Rectal smooth muscle tissue (tissue), 1 donor: ENCODE results near the gene CCNYL1.
"Not testable (repeated sequence)": the region's sequence is repeated elsewhere in the genome, so short reads cannot be mapped to it uniquely, and the experiment has no call there.

Source experiments
- H3K27ac ChIP-seq: one replicate; pipeline ENCODE4 v1.7.0; 2013; ENCODE audit warnings: low read depth, low read length, inconsistent platforms
- H3K27me3 ChIP-seq: one replicate; pipeline ENCODE4 v1.7.0; 2013; ENCODE audit warnings: low read length; ENCODE audit not compliant: control insufficient read depth, insufficient read depth
- H3K36me3 ChIP-seq: one replicate; pipeline ENCODE4 v1.7.0; 2013; ENCODE audit warnings: low read length; ENCODE audit not compliant: control insufficient read depth, insufficient read depth
- H3K4me1 ChIP-seq: one replicate; pipeline ENCODE4 v1.7.0; 2013; ENCODE audit warnings: low read length; ENCODE audit not compliant: control insufficient read depth, insufficient read depth
- H3K4me3 ChIP-seq: one replicate; pipeline ENCODE4 v1.7.0; 2013; ENCODE audit warnings: low read length
- H3K9ac ChIP-seq: one replicate; pipeline ENCODE4 v1.7.0; 2013; ENCODE audit warnings: low read length

Gene CCNYL1

DNA sequence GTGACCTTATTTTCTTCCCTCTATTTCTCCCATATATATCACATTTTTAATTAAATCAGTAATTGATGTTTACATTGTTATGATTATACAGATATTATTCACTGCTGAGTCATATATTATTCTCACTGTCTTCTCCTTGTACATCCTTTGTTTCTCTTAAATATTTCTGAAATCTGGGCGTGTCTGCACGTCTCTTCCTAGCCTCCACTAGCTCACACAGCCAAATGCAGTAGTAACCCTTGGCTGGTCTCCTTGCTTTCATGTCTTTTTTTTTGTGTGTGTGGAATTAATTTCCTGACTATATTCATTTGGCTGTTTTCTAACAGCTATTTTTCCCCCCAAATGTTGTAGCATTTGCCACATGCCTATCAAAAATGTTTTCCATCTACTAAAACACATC, 15.8 kb downstream of the CCNYL1 start:
- no peaks in the 10 kb centered on the region for H3K4me1 ChIP-seq
- H3K4me3 ChIP-seq: no peak overlapping the region
- H3K36me3 ChIP-seq: no peaks in the 10 kb centered on the region
- no peaks in the 10 kb centered on the region for H3K27me3 ChIP-seq
- H3K9ac ChIP-seq: no peak overlapping the region
- no peak overlapping the region for H3K27ac ChIP-seq

DNA sequence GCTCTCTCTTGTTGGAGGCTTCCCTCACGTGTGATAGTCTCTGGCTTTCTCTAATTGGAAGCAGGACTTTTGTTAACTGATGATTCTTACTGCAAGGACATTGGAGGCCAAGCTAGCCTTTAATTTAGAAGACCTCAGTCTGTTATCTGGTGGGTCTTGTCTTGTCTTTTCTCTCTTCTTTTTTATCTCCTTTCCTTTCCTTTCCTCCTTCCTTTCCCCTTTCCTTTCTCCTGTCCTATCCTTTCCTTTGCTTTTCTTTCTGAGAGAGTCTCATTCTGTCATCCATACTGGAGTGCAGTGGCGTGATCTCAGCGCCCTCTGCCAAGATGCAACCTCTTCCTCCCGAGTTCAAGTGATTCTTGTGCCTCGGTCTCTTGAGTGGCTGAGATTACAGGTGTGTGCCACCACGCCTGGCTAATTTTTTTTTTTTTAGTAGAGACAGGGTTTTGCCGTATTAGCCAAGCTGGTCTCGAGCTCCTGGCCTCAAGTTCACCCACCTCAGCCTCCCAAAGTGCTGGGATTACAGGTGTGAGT, 18.1 kb downstream of the CCNYL1 start:
- no peaks in the 10 kb centered on the region for H3K36me3 ChIP-seq
- H3K4me1 ChIP-seq: no peaks in the 10 kb centered on the region
- H3K27me3 ChIP-seq: no peaks in the 10 kb centered on the region
- H3K4me3 ChIP-seq: no peak overlapping the region
- no peak overlapping the region for H3K9ac ChIP-seq
- no peak overlapping the region for H3K27ac ChIP-seq

DNA sequence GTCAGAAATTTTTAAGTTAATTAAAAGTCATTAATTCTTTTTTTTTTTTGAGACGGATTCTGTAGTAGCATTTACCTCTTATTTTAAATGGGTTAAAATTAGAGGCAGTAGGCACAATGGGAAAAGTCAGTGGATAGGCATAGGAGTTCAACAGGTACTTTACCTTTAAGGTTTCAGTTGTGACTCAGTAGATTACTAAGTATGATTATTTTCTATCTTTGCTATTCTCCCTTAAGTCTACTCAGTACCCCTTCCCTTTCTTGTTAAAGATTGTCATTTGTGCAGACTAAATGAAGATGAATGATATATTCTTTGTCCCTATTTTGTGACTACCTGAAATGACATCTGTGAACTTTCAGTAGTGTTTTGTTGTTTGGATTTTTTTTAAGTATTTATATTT, 19.7 kb downstream of the CCNYL1 start:
- H3K4me3 ChIP-seq: no peak overlapping the region
- no peaks in the 10 kb centered on the region for H3K36me3 ChIP-seq
- no peak overlapping the region for H3K27ac ChIP-seq
- no peaks in the 10 kb centered on the region for H3K4me1 ChIP-seq
- no peaks in the 10 kb centered on the region for H3K27me3 ChIP-seq
- H3K9ac ChIP-seq: no peak overlapping the region

DNA sequence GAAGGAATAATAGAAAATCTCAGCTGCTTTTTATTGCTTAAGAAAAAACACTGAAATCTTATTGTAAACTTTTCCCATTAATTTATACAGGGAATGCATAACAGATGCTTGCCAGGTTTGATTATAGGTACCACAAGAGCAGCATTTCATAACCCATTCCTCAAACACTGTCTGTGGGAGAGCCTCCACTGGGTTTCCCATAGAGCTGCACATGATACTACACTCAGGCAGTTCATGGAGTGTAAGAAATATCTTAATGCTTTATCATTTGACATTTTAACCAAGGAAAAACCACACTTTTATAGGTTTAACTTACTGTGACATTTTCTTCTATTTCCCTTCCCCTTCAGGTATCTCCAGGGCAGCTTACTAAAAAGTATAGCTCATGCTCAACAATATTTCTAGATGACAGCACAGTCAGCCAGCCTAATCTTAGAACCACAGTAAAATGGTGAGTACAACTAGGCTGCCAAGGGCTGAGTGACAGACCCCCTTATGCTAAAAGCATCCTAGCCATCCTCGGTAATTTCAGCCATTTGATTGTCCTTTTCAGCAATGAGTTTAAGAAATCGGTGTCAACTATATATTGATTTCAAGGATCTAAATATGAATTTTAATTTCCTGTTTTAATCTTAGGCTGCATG, 22.3 kb downstream of the CCNYL1 start:
- Histone ChIP-seq H3K27ac (no peak overlapping the region), H3K36me3 (no peaks in the 10 kb centered on the region), H3K4me1 (no peaks in the 10 kb centered on the region), H3K9ac (no peak overlapping the region), H3K27me3 (no peaks in the 10 kb centered on the region), H3K4me3 (no peak overlapping the region)

GRCh38 chr2:207734264-207734635, 22.8 kb downstream of the CCNYL1 start:
- Histone ChIP-seq H3K9ac (no peak overlapping the region), H3K4me1 (no peaks in the 10 kb centered on the region), H3K4me3 (no peak overlapping the region), H3K36me3 (no peaks in the 10 kb centered on the region), H3K27me3 (no peaks in the 10 kb centered on the region), H3K27ac (no peak overlapping the region)

DNA sequence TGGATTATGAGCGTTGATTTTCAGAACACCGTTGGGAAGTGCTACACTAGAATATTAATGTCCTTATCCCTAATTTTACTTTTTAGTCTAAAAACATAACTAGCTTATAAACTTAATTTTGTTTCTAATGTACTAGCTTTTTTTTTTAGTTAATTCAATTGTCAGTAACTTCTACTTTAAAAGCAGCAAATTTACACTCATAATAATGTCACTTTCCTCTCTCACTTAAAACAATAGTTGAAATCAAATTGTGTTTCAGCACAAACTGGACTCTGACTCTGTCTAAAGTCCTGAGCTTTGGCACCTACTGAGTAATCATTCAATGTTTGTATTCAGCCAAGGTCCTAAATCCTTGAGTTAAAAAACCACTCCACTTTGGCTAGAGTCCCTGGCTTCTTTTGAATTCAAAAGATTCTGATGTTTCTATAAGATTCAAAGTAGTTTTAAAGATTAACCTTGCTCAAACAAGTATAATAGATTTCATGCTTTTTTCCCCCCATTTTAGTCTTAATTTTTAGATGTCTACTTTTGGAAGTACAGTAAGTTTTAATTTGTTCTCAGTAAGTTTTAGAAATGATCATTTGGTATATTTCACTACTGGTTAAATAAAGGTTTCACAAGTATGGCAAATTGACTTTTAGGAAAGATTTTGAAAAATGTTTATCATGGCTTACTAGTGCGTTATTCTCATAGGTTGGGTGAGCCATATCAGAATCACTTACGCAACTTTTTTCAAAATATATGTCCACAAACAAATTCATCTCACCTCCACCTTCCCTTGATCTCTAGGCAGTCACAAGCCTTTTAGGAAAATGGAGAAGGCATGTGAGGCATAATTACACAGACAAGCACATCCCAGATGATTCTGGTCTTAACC, 23.4 kb downstream of the CCNYL1 start:
- no peak overlapping the region for H3K4me3 ChIP-seq
- no peak overlapping the region for H3K9ac ChIP-seq
- H3K27me3 ChIP-seq: no peaks in the 10 kb centered on the region
- H3K27ac ChIP-seq: no peak overlapping the region
- H3K4me1 ChIP-seq: no peaks in the 10 kb centered on the region
- H3K36me3 ChIP-seq: no peaks in the 10 kb centered on the region

DNA sequence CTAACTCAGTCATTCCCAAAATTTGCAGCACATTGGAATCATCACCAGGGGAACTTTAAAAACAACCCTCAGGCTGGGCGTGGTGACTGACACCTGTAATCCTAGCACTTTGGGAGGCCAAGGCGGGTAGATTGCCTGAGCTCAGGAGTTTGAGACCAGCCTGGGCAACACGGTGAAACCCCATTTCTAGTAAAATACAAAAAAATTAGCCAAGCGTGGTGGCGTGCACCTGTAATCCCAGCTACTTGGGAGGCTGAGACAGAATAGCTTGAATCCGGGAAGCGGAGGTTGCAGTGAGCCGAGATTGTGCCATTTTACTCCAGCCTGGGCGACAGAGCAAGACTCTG, 24.0 kb downstream of the CCNYL1 start:
- H3K4me3 ChIP-seq, H3K36me3 ChIP-seq, H3K27ac ChIP-seq: not testable (repeated sequence)

DNA sequence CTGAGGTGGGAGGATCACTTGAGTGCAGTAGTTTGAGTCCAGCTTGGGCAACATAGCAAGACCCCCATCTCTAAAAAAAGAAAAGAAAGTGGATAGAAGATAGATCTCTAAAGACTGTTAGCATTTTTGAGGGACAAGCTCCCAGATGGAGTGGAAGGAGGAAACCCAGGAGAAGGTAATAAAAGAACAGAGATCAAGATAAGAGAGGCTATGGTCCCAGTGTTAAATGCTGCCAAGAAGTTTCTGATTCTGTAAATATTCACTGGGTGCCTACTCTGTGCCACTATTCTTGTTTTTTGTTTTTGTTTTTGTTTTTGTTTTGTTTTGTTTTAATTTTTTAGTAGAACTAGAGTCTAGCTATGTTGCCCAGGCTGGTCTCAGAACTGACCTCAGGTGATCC, 32.1 kb downstream of the CCNYL1 start:
- Histone ChIP-seq H3K27me3 (no peaks in the 10 kb centered on the region), H3K27ac (no peak overlapping the region), H3K9ac (no peak overlapping the region), H3K36me3 (no peaks in the 10 kb centered on the region), H3K4me1 (no peaks in the 10 kb centered on the region), H3K4me3 (no peak overlapping the region)

More for the DNA sequence above, 24.0 kb downstream of the CCNYL1 start:
- H3K9ac ChIP-seq, H3K4me1 ChIP-seq, H3K27me3 ChIP-seq: not testable (repeated sequence)

DNA sequence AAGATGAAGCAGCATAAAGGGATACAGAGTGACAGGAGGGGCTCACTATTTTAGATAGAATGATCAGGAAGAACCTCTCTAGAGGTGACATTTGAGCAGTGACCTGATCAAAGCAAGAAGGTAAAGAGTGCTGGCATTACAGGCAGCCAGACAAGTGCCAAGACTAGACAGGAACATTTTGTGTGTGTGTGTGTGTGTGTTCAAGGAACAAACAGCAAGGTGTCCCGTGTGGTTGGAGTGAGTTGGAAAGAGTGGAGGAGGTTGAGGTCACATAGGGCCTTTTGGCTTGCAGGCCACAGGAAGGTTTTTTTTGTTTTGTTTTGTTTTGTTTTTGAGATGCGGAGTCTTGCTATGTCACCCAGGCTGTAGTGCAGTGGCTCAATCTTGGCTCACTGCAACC, 32.6 kb downstream of the CCNYL1 start:
- no peak overlapping the region for H3K9ac ChIP-seq
- no peaks in the 10 kb centered on the region for H3K4me1 ChIP-seq
- no peaks in the 10 kb centered on the region for H3K27me3 ChIP-seq
- H3K27ac ChIP-seq: no peak overlapping the region
- H3K36me3 ChIP-seq: no peaks in the 10 kb centered on the region
- no peak overlapping the region for H3K4me3 ChIP-seq

DNA sequence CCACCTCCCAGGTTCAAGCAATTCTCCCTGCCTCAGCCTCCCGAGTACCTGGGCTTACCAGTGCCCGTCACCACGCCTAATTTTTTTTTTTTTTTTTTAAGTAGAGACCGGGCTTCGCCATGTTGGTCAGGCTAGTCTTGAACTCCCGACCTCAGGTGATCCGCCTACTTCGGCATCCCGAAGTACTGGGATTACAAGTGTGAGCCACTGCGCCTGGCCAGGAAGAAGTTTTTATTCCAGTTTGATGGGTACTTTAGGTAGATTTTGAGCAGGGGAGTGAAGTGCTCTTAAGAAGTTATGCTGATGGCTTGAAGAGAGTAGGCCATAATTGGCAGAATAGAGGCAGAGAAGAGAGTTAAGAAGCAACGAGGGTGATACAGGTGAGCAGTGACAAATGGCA, 33.0 kb downstream of the CCNYL1 start:
- no peaks in the 10 kb centered on the region for H3K36me3 ChIP-seq
- H3K4me1 ChIP-seq: no peaks in the 10 kb centered on the region
- H3K27me3 ChIP-seq: no peaks in the 10 kb centered on the region
- no peak overlapping the region for H3K4me3 ChIP-seq
- no peak overlapping the region for H3K9ac ChIP-seq
- no peak overlapping the region for H3K27ac ChIP-seq

- H3K36me3 ChIP-seq: no peaks in the 10 kb centered on the region
Observed at GRCh38 chr2:207746131-207746530, 34.7 kb downstream of the CCNYL1 start.

DNA sequence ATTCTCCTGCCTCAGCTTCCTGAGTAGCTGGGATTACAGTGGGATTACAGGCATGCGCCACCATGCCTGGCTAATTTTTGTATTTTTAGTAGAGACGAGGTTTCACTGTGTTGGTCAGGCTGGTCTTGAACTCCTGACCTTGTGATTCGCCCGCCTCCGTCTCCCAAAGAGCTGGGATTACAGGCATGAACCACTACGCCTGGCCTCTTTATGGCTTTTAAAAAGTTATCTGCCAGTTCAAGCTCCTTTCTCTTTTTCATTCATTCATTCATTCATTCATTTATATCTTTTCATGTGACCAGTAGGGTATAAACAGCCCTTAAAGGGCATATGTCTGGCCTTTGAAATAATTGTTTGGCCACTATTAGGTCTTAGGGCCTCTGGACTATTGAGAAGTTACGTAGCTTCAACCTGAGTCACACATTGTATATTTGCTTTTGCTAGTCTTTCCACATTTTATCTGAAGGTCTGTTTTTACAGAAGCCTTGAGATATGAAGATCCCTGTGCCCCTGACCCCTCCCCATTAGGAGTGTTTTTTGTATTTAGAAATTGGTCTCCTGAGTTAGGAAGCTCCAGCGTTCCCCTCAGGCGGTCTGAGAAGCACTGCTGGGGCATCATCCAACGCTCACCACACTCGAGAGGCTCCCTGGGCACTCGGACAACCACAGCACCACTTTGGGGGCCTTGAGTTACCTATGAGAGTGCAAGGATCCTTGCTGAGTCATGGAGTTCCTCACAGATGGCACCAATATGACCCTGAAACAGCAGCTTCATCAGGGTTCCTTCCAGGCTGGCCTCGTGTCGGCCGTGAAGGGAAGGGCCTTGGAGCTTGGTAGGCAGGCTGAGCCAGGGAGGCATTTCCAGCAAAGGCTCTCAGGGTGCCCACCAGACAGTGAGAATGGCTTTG, 36.5 kb downstream of the CCNYL1 start:
- no peaks in the 10 kb centered on the region for H3K36me3 ChIP-seq
- no peak overlapping the region for H3K9ac ChIP-seq
- H3K4me3 ChIP-seq: no peak overlapping the region
- no peak overlapping the region for H3K27ac ChIP-seq
- H3K4me1 ChIP-seq: no peaks in the 10 kb centered on the region
- no peaks in the 10 kb centered on the region for H3K27me3 ChIP-seq

More at GRCh38 chr2:207746131-207746530, 34.7 kb downstream of the CCNYL1 start:
- Histone ChIP-seq H3K4me1 (no peaks in the 10 kb centered on the region), H3K9ac (no peak overlapping the region), H3K27me3 (no peaks in the 10 kb centered on the region), H3K27ac (no peak overlapping the region), H3K4me3 (no peak overlapping the region)
